Measurements from ENCODE around the gene PILRB.
"Not testable (repeated sequence)": the region's sequence is repeated elsewhere in the genome, so short reads cannot be mapped to it uniquely, and the experiment has no call there.

DNA sequence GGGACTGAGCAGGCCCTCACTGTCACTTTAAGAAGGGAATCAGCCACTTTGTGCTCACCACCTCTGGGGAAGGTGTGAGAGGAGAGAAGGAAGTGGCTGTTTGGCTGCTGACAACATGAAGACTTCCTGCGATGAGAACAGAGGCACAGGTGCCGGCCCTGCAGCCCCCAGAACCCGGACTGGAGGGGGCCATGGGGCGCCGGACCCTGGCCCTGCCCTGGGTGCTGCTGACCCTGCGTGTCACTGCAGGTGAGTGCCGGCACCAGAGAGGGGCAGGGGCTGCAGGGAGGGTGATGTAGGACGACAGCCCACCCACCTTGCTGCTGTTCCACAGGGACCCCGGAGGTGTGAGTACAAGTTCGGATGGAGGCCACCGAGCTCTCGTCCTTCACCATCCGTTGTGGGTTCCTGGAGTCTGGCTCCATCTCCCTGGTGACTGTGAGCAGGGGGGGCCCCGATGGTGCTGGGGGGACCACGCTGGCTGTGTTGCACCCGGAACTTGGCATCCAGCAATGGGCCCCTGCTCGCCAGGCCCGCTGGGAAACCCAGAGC lies 5.6 kb upstream of the PILRB start:
- TF ChIP-seq EZH2 (IDR thresholded peaks at IDR 0.05; ENCODE audit: low read length, unreplicated experiment); EZH2phosphoT487 (IDR thresholded peaks at IDR 0.05; ENCODE audit: borderline replicate concordance, low read length): not testable (repeated sequence)
- TF ChIP-seq, protein P1, sequence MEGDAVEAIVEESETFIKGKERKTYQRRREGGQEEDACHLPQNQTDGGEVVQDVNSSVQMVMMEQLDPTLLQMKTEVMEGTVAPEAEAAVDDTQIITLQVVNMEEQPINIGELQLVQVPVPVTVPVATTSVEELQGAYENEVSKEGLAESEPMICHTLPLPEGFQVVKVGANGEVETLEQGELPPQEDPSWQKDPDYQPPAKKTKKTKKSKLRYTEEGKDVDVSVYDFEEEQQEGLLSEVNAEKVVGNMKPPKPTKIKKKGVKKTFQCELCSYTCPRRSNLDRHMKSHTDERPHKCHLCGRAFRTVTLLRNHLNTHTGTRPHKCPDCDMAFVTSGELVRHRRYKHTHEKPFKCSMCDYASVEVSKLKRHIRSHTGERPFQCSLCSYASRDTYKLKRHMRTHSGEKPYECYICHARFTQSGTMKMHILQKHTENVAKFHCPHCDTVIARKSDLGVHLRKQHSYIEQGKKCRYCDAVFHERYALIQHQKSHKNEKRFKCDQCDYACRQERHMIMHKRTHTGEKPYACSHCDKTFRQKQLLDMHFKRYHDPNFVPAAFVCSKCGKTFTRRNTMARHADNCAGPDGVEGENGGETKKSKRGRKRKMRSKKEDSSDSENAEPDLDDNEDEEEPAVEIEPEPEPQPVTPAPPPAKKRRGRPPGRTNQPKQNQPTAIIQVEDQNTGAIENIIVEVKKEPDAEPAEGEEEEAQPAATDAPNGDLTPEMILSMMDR (conservative IDR thresholded peaks at IDR 0.05; ENCODE audit: low read depth, low read length): not testable (repeated sequence)

All from PC-3 (cell line).